Testis (tissue), 3 donors: ENCODE data around the gene WNT6. TPM values are rescaled to one million over a fixed set of nuclear protein-coding genes. Genes with fewer than 3 reads are reported as not detected.

ENCODE experiments used
- DNase-seq: peaks from one replicate; pipeline ENCODE4 v3.0.0-alpha.2; 2019
- H3K27ac ChIP-seq, 2 donors: fragments of 200-600 bp; sonication (generic); one replicate each; pipeline ENCODE4 v1.5.1; 2019
- H3K27me3 ChIP-seq: fragments of 200-600 bp; sonication (generic); one replicate; pipeline ENCODE4 v1.5.1; 2019
- H3K36me3 ChIP-seq: fragments of 200-600 bp; sonication (generic); one replicate; pipeline ENCODE4 v1.5.1; 2017; ENCODE audit warnings: low read depth; ENCODE audit errors: missing control alignments
- H3K4me1 ChIP-seq: fragments of 200-600 bp; sonication (generic); one replicate; pipeline ENCODE4 v1.5.1; 2019
- H3K4me3 ChIP-seq, 2 donors: fragments of 200-600 bp; sonication (generic); one replicate each; pipeline ENCODE4 v1.5.1; 2017 to 2019
- H3K9me3 ChIP-seq: fragments of 200-600 bp; sonication (generic); one replicate; pipeline ENCODE4 v1.5.1; 2017
- CTCF ChIP-seq, 3 experiments: fragments of 450-650 bp in 2 of 3; fragments of 200-600 bp in 1 of 3; sonication (generic) in 1 of 3; IDR thresholded peaks; one replicate each; pipeline ENCODE4 v1.5.1; 2016 to 2019; ENCODE audit warnings: antibody characterized with exemption in 3 of 3, mild to moderate bottlenecking in 2 of 3, moderate library complexity in 1 of 3
- POLR2A ChIP-seq: fragments of 450-650 bp; IDR thresholded peaks from one replicate; pipeline ENCODE4 v1.6.1; 2017; ENCODE audit warnings: antibody characterized with exemption, mild to moderate bottlenecking, moderate library complexity
- WGBS, 2 donors: methylation state at CpG; one replicate each; pipeline ENCODE4 v1.1.5; 2018; 5-methylcytosine and 5-hydroxymethylcytosine counted together
- intact Hi-C: fragments of 100-400 bp; cut with DNase I; formaldehyde crosslinking; loops from one replicate; pipeline ENCODE4 v1.15.1; 2023; ENCODE audit warnings: low total_unique reads
- polyA plus RNA-seq: library from polyadenylated mRNA; stranded (reverse); fragments of 350-450 nt; fragmentation: Illumina TruSeq; extraction: RNeasy Lipid Tissue Mini Kit (QIAGEN cat#74804); gene quantifications from one replicate; pipeline ENCODE4 v1.2.3, GENCODE V29; 2014; ENCODE audit warnings: low read depth, low replicate concordance; ENCODE audit not compliant: insufficient read depth
- total RNA-seq, 2 donors: library from RNA; depleted of rRNA; stranded (reverse); fragments of >200 nt; gene quantifications; one replicate each; pipeline ENCODE4 v1.2.3, GENCODE V29; 2016

WNT6 gene
- total and polyA plus RNA-seq, 3 donors from 2014 or later: 2.7 to 46.5 (median 5.5) TPM

GRCh38 chr2:218815649-218816048 lies 44.0 kb upstream of the WNT6 start:
- Histone ChIP-seq H3K27me3 (no peaks in the 10 kb centered on the region), H3K4me1 (peaks cover 20% of the 10 kb centered on the region), H3K36me3 (no peaks in the 10 kb centered on the region), H3K4me3 (no peak overlapping the region), H3K9me3 (no peaks in the 10 kb centered on the region), H3K27ac (peak overlapping the region; percentile 18 to 35)
- WGBS, 2 donors: 86 to 91% methylated on average over 3 to 4 of the region's 4 CpGs
- TF ChIP-seq POLR2A (no peak), CTCF (IDR thresholded peaks at IDR 0.05) (no peak)
- DNase-seq: no peak
- intact Hi-C loops: no loop called here

GRCh38 chr2:218816561-218817011 lies 43.0 kb upstream of the WNT6 start:
- intact Hi-C loops: no loop called here
- TF ChIP-seq POLR2A (no peak), CTCF (IDR thresholded peaks at IDR 0.05) (no peak)
- H3K9me3 ChIP-seq: no peaks in the 10 kb centered on the region
- H3K27me3 ChIP-seq: no peaks in the 10 kb centered on the region
- no peak for DNase-seq
- H3K4me1 ChIP-seq: peaks cover 20% of the 10 kb centered on the region
- H3K27ac ChIP-seq: peak overlapping the region; percentile 35 to 56
- H3K4me3 ChIP-seq: no peak overlapping the region
- WGBS, 2 donors: 42 to 46% methylated on average over 2 of the region's 2 CpGs
- no peaks in the 10 kb centered on the region for H3K36me3 ChIP-seq

- Histone ChIP-seq H3K4me3 (no peak overlapping the region), H3K9me3 (no peaks in the 10 kb centered on the region), H3K4me1 (peaks cover 17% of the 10 kb centered on the region), H3K27ac (no peak overlapping the region), H3K36me3 (no peaks in the 10 kb centered on the region), H3K27me3 (no peaks in the 10 kb centered on the region)
- DNase-seq: no peak
- WGBS, 2 donors: 91 to 94% methylated on average over 7 of the region's 7 CpGs
- no peak for TF ChIP-seq POLR2A
- TF ChIP-seq CTCF (IDR thresholded peaks at IDR 0.05): no peak
- intact Hi-C loops: no loop called here
Observed at GRCh38 chr2:218819093-218819492, 40.5 kb upstream of the WNT6 start.

- Histone ChIP-seq H3K9me3 (no peaks in the 10 kb centered on the region), H3K4me3 (no peak overlapping the region), H3K27ac (no peak overlapping the region), H3K27me3 (no peaks in the 10 kb centered on the region), H3K36me3 (no peaks in the 10 kb centered on the region), H3K4me1 (peaks cover 6% of the 10 kb centered on the region)
- no peak for DNase-seq
- 95 to 98% methylated on average over 14 to 15 of the region's 15 CpGs for WGBS, 2 donors
- intact Hi-C loops: no loop called here
- TF ChIP-seq POLR2A (no peak), CTCF (IDR thresholded peaks at IDR 0.05) (no peak)
Observed at GRCh38 chr2:218820746-218821369, 38.7 kb upstream of the WNT6 start.

- DNase-seq: no peak
Observed at GRCh38 chr2:218821605-218822211, 37.9 kb upstream of the WNT6 start.

More at GRCh38 chr2:218821605-218822211, 37.9 kb upstream of the WNT6 start:
- H3K36me3 ChIP-seq: no peaks in the 10 kb centered on the region
- no peak overlapping the region for H3K27ac ChIP-seq
- no peaks in the 10 kb centered on the region for H3K4me1 ChIP-seq
- no peaks in the 10 kb centered on the region for H3K9me3 ChIP-seq
- no peaks in the 10 kb centered on the region for H3K27me3 ChIP-seq
- H3K4me3 ChIP-seq: no peak overlapping the region
- intact Hi-C loops: no loop called here
- no peak for TF ChIP-seq POLR2A
- TF ChIP-seq CTCF (IDR thresholded peaks at IDR 0.05): no peak
- WGBS, 2 donors: 80 to 83% methylated on average over 9 of the region's 9 CpGs
